ENCODE data around the gene HNRNPAB. TPM values are rescaled to one million over a fixed set of nuclear protein-coding genes. Genes with fewer than 3 reads are reported as not detected.

HNRNPAB gene
- total RNA-seq: 127 and 154 TPM in 2 replicates
- polyA plus RNA-seq: 205 and 224 TPM in 2 replicates

DNA sequence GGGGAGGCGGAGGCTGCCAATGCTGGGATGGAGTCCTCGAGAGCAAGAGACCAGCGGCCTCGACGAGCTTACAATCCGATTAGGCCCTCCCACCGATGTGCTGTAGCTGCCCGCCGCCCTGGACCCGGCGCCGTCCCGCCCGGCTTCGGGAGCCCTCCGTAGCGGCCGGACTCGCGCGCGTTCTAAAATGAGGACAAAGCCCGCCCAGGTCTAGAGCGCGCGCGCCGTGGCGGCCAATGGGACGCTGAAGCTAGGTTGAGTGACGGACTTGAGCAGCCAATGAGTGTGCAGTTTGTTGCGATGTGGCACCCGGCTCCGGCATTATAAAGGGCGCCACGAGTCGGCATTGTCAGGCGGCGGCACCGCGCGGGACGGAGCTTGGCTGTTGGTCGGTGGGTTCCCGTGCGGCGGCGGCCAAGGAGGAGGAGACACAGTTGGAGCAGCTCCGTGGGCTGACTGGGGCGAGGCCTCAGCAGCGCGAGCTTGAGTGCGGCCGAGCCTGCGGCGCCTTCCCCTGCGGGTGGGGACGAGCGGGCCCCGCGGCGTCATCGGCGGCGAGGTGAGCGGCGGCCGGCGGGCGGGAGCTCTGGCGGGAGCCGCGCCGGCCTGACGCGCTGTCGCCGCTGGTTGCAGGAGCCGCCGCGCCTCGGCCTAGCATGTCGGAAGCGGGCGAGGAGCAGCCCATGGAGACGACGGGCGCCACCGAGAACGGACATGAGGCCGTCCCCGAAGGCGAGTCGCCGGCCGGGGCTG, at the start of gene HNRNPAB:
HNRNPAB (plus strand) TSS at position 352 of the 753 bp plus-strand sequence; CDS start at position 657, 305 bp downstream.
- DNase-seq (ENCODE audit: low read depth in 1 of 2, low spot score in 1 of 2): peak; percentile 97 to 98
- Histone ChIP-seq H3K4me3 (peak within 1 kb of the TSS; percentile 94), H3K27me3 (no peaks in the 10 kb centered on the region), H3K4me1 (ENCODE audit: low read depth) (peaks cover 9% of the 10 kb centered on the region), H3K36me3 (peaks cover 30% of the 10 kb centered on the region), H3K27ac (peak within 1 kb of the TSS; percentile 92), H3K9me3 (ENCODE audit: low read depth) (no peaks in the 10 kb centered on the region)
- TF ChIP-seq, protein P1, sequence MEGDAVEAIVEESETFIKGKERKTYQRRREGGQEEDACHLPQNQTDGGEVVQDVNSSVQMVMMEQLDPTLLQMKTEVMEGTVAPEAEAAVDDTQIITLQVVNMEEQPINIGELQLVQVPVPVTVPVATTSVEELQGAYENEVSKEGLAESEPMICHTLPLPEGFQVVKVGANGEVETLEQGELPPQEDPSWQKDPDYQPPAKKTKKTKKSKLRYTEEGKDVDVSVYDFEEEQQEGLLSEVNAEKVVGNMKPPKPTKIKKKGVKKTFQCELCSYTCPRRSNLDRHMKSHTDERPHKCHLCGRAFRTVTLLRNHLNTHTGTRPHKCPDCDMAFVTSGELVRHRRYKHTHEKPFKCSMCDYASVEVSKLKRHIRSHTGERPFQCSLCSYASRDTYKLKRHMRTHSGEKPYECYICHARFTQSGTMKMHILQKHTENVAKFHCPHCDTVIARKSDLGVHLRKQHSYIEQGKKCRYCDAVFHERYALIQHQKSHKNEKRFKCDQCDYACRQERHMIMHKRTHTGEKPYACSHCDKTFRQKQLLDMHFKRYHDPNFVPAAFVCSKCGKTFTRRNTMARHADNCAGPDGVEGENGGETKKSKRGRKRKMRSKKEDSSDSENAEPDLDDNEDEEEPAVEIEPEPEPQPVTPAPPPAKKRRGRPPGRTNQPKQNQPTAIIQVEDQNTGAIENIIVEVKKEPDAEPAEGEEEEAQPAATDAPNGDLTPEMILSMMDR (IDR thresholded peaks at IDR 0.05; ENCODE audit: low read depth, low read length): no peak

DNA sequence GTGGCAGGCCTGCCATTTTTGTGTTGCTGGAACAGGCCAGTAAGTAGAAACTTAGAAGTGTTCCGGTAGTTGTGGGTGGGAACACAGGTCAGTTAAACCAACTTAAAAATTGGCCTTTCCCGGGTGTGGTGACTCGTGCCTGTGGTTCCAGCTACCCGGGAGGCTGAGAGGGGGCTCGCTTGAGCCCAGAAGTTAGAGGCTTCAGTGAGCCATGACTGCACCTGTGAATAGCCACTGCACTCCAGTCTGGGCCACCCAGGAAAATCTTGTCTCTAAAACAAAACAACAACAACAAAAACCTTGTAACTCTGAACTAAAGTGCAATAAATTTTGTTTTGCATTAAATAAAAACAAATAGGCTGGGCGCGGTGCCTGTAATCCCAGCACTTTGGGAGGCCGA, 49.3 kb upstream of the HNRNPAB start:
- H3K9me3 ChIP-seq (ENCODE audit: low read depth): no peaks in the 10 kb centered on the region
- H3K4me3 ChIP-seq: no peak overlapping the region
- DNase-seq (ENCODE audit: low read depth in 1 of 2, low spot score in 1 of 2): no peak
- no peaks in the 10 kb centered on the region for H3K27me3 ChIP-seq
- no peaks in the 10 kb centered on the region for H3K4me1 ChIP-seq (ENCODE audit: low read depth)
- TF ChIP-seq, protein P1 (IDR thresholded peaks at IDR 0.05; ENCODE audit: low read depth, low read length): no peak
- peaks cover 5% of the 10 kb centered on the region for H3K36me3 ChIP-seq
- no peak overlapping the region for H3K27ac ChIP-seq

DNA sequence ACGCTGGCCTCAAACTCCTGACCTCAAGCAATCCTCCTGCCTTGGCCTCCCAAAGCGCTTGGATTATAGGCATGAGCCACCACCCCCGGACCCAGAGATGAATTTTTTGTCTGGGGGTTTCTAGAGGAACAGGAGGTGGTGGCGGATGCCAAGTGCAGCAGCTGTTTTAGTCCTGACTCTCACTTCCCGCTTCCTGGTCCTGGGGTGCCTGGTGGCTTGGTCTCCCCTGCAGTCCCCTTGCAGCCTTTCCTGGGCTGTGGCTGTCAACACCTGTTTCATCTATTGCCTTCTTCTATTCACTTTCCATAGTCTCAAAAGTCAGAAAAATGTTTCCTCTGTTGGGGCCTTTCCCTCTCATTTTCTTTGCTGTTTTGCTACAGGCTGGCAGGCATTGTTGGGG, 44.2 kb upstream of the HNRNPAB start:
- Histone ChIP-seq H3K36me3 (no peaks in the 10 kb centered on the region), H3K27me3 (peaks cover 17% of the 10 kb centered on the region), H3K4me3 (no peak overlapping the region), H3K9me3 (ENCODE audit: low read depth) (no peaks in the 10 kb centered on the region), H3K27ac (no peak overlapping the region), H3K4me1 (ENCODE audit: low read depth) (no peaks in the 10 kb centered on the region)
- TF ChIP-seq, protein P1 (IDR thresholded peaks at IDR 0.05; ENCODE audit: low read depth, low read length): no peak
- no peak for DNase-seq (ENCODE audit: low read depth in 1 of 2, low spot score in 1 of 2)

DNA sequence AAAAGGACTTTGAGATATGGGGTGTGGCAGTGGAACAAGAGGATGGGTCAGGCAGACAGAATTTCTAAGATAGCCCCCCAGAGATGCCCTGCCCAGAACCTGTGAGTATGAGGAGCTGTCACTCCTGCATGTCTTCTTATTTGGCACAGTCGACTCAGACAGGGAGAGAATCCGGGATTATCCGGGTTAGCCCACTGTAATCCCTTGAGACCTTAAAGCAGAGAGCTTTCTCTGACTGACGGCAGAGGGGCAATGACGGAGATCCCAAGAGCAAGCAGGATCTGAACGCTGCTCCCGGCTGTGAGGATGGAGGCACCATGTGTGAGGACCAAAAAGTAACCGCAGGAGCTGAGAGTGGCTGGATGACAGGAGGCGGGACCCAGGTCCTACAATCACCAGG, 41.9 kb upstream of the HNRNPAB start:
- TF ChIP-seq, protein P1 (IDR thresholded peaks at IDR 0.05; ENCODE audit: low read depth, low read length): no peak
- H3K27ac ChIP-seq: no peak overlapping the region

DNA sequence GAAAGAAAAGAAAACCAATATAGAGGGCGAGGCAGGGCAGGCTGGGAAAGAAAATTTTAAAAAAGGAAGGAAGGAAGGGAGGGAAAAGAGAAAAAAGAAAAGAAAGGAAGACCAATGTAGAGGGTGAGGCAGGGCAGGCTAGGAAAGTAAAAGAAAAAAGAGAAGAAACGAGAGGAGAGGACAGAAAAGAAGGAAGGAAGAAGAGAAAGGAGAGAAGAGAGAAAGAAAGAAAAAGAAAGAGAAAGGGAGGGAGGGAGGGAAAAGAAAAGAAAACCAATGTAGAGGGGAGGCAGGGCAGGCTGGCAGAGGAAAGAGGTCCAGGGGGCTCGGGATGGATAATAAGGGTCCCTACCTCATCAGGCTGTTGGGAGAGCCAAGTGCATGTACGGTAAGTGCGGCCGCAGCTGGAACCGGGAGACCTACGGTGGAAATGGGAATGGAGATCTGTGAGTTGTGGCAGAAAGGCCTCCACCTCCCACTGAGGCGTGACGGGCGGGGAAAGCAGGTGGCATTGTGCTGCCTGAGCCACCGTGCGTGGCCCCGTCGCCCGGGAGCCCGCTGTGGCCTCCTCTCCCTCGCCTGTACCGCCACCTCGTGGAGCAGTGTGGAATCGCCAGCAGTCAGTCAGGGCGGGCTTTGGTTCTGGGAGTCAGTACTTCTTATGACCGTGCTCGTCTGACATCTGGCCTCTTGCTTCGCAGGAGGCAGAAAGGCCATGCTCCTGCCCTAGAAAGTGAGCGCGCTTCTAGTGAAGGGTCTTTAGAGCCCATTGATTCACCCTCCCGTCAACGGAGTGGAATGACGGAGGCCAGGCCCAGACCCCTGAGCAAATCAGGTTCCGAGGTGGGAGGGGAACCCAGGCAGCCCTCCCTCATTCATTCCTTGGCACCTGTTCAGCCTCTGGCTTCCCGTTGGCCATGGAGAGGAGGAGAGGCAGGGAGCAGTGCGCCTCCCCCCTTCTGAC, 40.3 kb upstream of the HNRNPAB start:
- Histone ChIP-seq H3K4me1 (ENCODE audit: low read depth) (no peaks in the 10 kb centered on the region), H3K9me3 (ENCODE audit: low read depth) (no peaks in the 10 kb centered on the region), H3K27me3 (peaks cover 17% of the 10 kb centered on the region), H3K27ac (no peak overlapping the region), H3K36me3 (no peaks in the 10 kb centered on the region), H3K4me3 (no peak overlapping the region)
- TF ChIP-seq, protein P1 (IDR thresholded peaks at IDR 0.05; ENCODE audit: low read depth, low read length): peak; percentile 99
- peak; percentile 78 to 86 for DNase-seq (ENCODE audit: low read depth in 1 of 2, low spot score in 1 of 2)

More for the DNA sequence above, 41.9 kb upstream of the HNRNPAB start:
- Histone ChIP-seq H3K4me3 (no peak overlapping the region), H3K36me3 (no peaks in the 10 kb centered on the region), H3K4me1 (ENCODE audit: low read depth) (no peaks in the 10 kb centered on the region), H3K27me3 (peaks cover 17% of the 10 kb centered on the region), H3K9me3 (ENCODE audit: low read depth) (no peaks in the 10 kb centered on the region)
- DNase-seq (ENCODE audit: low read depth in 1 of 2, low spot score in 1 of 2): no peak

All from cardiac muscle cell (in vitro differentiated cells and primary cell).